SH-SY5Y (cell line): ENCODE data around the gene PDLIM1.

Experiments
- GATA2 ChIP-seq: IDR thresholded peaks from 2 replicates; pipeline ENCODE4 v1.6.1; 2011; ENCODE audit warnings: mild to moderate bottlenecking, low read depth, low read length
- GATA3 ChIP-seq: IDR thresholded peaks from 2 replicates; pipeline ENCODE4 v1.6.1; 2011; ENCODE audit warnings: low read depth, mild to moderate bottlenecking, low read length, moderate library complexity

DNA sequence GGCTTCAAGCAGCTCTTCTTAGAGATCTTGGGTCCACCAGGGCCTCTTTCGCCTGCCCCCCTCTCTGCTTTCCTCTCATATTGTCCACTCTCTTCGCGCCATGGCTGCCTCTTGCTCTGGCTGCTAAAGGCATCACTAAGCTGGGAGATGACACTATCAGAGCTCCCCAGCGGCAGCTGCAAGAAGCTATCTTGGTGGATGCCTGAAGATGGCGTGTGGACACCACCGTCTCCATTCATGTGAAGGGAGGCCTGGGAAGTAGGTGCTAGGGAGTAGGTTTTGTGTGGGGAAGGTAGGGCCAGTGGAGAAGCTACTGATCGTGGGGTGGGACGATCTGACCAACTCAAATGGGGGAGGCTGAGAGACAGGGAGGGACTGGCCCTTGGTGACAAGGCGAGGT, 45.9 kb upstream of the PDLIM1 start:
- TF ChIP-seq GATA2 (no peak), GATA3 (no peak)
